ENCODE measurements around the gene BID.
"Not testable (repeated sequence)": the region's sequence is repeated elsewhere in the genome, so short reads cannot be mapped to it uniquely, and the experiment has no call there.

Gene BID

GRCh38 chr22:17698276-17698675 lies 76.0 kb downstream of the BID start:
- DNase-seq = not testable (repeated sequence)

- not testable (repeated sequence) for DNase-seq
Observed at GRCh38 chr22:17697196-17697595, 77.1 kb downstream of the BID start.

GRCh38 chr22:17695986-17696385 lies 78.3 kb downstream of the BID start:
- no peak for DNase-seq

- no peak for DNase-seq
Observed at GRCh38 chr22:17694752-17695151, 79.5 kb downstream of the BID start.

- DNase-seq = no peak
Observed at GRCh38 chr22:17694193-17694592, 80.1 kb downstream of the BID start.

GRCh38 chr22:17692841-17693240 lies 81.4 kb downstream of the BID start:
- no peak for DNase-seq

- no peak for DNase-seq
Observed at GRCh38 chr22:17684245-17684644, 90.0 kb downstream of the BID start.
